ENCODE data around the gene FAM161A. TPM values are rescaled to one million over a fixed set of nuclear protein-coding genes. Genes with fewer than 3 reads are reported as not detected.

FAM161A gene
- total RNA-seq, 4 donors from 2014 or later = 1.2 to 2.8 (median 1.8) TPM

DNA sequence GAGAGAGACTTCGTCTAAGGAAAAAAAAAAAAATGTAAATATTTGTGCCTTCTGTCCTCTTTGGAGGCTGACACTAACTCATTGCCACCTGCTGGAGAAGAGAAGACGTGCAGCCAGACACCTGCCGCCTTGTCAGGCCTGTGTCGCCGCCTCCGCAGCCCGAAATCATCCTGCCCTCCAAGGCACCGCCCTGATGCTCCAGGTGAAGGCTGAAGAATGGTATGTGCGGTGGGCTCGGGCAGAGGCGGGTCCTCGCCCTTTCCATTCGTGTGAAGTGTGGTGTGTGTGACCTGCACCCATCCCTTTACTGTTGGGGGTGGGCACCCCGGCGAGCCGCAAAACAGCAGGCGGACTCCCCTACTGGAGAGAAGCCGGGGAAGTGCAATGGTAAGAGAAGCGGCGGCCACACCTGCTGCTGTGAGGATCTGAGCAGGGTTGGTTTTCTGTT, 60.4 kb downstream of the FAM161A start:
- no peaks in the 10 kb centered on the region for H3K36me3 ChIP-seq
- peak overlapping the region; percentile 3 to 45 (median 34) for H3K4me3 ChIP-seq
- no peaks in the 10 kb centered on the region for H3K9me3 ChIP-seq
- TF ChIP-seq, protein P1, sequence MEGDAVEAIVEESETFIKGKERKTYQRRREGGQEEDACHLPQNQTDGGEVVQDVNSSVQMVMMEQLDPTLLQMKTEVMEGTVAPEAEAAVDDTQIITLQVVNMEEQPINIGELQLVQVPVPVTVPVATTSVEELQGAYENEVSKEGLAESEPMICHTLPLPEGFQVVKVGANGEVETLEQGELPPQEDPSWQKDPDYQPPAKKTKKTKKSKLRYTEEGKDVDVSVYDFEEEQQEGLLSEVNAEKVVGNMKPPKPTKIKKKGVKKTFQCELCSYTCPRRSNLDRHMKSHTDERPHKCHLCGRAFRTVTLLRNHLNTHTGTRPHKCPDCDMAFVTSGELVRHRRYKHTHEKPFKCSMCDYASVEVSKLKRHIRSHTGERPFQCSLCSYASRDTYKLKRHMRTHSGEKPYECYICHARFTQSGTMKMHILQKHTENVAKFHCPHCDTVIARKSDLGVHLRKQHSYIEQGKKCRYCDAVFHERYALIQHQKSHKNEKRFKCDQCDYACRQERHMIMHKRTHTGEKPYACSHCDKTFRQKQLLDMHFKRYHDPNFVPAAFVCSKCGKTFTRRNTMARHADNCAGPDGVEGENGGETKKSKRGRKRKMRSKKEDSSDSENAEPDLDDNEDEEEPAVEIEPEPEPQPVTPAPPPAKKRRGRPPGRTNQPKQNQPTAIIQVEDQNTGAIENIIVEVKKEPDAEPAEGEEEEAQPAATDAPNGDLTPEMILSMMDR (IDR thresholded peaks at IDR 0.05 in 4 of 5, conservative IDR thresholded peaks at IDR 0.05 in 1 of 5) = peak; percentile 63 to 77 (median 67)
- no peak for TF ChIP-seq POLR2A (IDR thresholded peaks at IDR 0.05)
- in situ Hi-C loops (cut with MboI; ENCODE audit: low sequenced_read_pairs in 4 of 4) = no loop called here
- intact Hi-C loops (cut with DNase I; ENCODE audit: low total_unique reads) = loop anchor here (1.0 kb wide), 1 partner anchor 134 kb away; no protein-coding TSS in a partner anchor
- H3K27me3 ChIP-seq = no peaks in the 10 kb centered on the region
- no peak overlapping the region for H3K27ac ChIP-seq
- no peaks in the 10 kb centered on the region for H3K4me1 ChIP-seq
- peak; percentile 26 to 64 for DNase-seq
- ATAC-seq = peak; percentile 83 to 95

DNA sequence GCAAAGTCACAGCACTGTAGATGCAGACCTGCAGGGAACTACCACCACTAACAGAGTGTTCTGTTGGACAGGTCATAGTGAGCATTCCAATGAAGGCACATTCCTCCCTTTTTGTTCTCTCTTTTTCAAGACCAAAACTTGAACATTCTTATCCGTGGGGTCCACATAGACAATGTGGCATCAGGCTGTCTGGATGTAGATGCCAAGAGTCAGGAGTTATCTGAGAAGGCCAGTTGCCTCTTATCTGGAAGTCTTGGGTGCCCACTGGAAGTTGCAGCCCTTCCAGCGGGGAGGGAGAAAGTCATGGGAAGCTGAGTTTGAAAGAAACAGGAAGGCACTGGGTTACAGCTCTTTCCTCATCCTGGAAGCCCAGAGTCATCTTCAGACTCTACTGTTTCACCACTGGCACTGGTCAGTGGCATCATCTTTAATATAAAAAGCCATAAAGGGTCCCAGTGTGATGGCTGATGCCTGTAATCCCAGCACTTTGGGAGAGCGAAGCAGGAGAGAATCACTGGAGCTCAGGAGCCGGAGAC, 61.4 kb downstream of the FAM161A start:
- no peak for TF ChIP-seq POLR2A (IDR thresholded peaks at IDR 0.05)
- TF ChIP-seq, protein P1 (IDR thresholded peaks at IDR 0.05 in 4 of 5, conservative IDR thresholded peaks at IDR 0.05 in 1 of 5) = no peak
- no peaks in the 10 kb centered on the region for H3K4me1 ChIP-seq
- no peak overlapping the region for H3K27ac ChIP-seq
- DNase-seq (no peak), ATAC-seq (no peak)
- in situ Hi-C loops (cut with MboI; ENCODE audit: low sequenced_read_pairs in 4 of 4) (no loop called here), intact Hi-C loops (cut with DNase I; ENCODE audit: low total_unique reads) (no loop called here)
- no peaks in the 10 kb centered on the region for H3K36me3 ChIP-seq
- no peak overlapping the region for H3K4me3 ChIP-seq
- no peaks in the 10 kb centered on the region for H3K27me3 ChIP-seq
- H3K9me3 ChIP-seq = no peaks in the 10 kb centered on the region

DNA sequence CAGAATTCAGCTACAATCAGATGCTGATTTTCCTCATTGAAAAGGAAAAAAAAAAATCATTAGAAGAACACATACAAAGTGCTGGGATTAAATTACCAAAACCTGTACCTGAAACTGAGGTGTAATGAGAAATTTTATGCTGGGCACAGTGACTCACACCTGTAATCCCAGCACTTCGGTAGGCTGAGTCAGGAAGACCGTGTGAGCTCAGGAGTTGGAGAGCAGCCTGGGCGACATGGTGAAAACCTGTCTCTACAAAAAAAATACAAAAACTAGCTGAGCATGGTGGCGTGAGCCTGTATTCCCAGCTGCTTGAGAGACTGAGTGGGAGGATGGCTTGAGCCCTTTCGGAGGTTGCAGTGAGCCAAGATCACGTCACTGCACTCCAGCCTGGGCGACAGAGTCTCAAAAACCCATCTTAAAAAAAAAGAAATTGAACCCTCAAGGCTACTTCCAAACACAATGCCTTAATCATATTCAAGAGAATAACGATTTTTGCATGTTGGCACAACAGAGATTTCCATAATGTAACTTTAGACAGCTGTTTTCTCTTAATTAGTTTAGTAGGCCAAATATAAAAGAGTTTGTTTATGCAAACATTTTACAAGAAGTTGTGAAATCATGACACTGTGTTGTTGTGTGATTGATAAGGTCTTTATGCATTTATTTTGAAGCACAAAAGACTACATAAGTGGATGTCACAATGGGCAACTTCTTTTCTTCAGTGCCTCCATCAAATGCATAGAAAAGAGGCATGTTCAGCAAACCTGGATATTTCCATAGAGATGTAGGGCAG, 63.9 kb downstream of the FAM161A start:
- in situ Hi-C loops (cut with MboI; ENCODE audit: low sequenced_read_pairs in 4 of 4) = no loop called here
- Histone ChIP-seq H3K4me3 (no peak overlapping the region), H3K27me3 (no peaks in the 10 kb centered on the region), H3K27ac (no peak overlapping the region), H3K9me3 (no peaks in the 10 kb centered on the region), H3K36me3 (no peaks in the 10 kb centered on the region), H3K4me1 (no peaks in the 10 kb centered on the region)
- intact Hi-C loops (cut with DNase I; ENCODE audit: low total_unique reads) = no loop called here
- DNase-seq (no peak), ATAC-seq (no peak)
- TF ChIP-seq POLR2A (IDR thresholded peaks at IDR 0.05) = no peak
- TF ChIP-seq, protein P1 (IDR thresholded peaks at IDR 0.05 in 4 of 5, conservative IDR thresholded peaks at IDR 0.05 in 1 of 5) = no peak

DNA sequence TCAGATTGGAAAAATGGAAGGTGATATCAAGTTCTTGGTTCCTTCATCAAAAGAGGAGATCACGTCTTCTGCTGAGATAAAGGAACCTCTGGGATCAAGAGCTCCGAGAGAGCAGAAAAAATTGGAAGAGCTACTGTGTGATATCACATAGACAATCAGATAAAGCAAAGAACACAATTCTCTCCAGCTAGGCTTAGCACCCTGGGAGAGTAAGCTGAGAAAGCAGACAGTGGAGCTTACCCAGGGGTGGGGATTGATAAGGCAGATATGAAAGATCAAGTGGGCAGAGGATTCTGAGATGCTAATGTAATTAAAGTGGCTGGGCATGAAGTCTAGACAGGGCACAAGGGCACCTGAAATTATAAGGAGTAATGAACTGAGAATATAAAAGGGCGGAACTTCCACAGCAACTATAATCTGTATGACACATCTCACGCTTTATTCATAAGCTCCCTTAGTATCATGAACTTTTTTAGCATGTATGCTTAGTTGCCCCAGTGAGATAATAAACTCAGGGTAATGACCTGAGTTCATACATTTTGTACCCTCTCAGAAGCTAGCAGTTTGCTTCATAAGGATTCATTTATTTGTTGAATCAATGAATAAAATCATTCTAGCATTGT, 65.8 kb downstream of the FAM161A start:
- no peaks in the 10 kb centered on the region for H3K36me3 ChIP-seq
- ATAC-seq = no peak
- H3K27ac ChIP-seq = no peak overlapping the region
- DNase-seq = no peak
- intact Hi-C loops (cut with DNase I; ENCODE audit: low total_unique reads) = no loop called here
- H3K27me3 ChIP-seq = no peaks in the 10 kb centered on the region
- H3K9me3 ChIP-seq = no peaks in the 10 kb centered on the region
- in situ Hi-C loops (cut with MboI; ENCODE audit: low sequenced_read_pairs in 4 of 4) = no loop called here
- H3K4me3 ChIP-seq = no peak overlapping the region
- no peaks in the 10 kb centered on the region for H3K4me1 ChIP-seq
- TF ChIP-seq, protein P1 (IDR thresholded peaks at IDR 0.05 in 4 of 5, conservative IDR thresholded peaks at IDR 0.05 in 1 of 5) = no peak
- no peak for TF ChIP-seq POLR2A (IDR thresholded peaks at IDR 0.05)
